HG02884 (cell line): ENCODE measurements around the gene RPS25.
"Not testable (repeated sequence)": the region's sequence is repeated elsewhere in the genome, so short reads cannot be mapped to it uniquely, and the experiment has no call there.

ENCODE experiments used
- ATAC-seq: cut with Tn5 transposase; IDR thresholded peaks from one replicate; pipeline ENCODE4 v1.9.1; 2021; ENCODE audit warnings: mild to moderate bottlenecking, moderate library complexity; ENCODE audit not compliant: unreplicated experiment

The RPS25 gene

DNA sequence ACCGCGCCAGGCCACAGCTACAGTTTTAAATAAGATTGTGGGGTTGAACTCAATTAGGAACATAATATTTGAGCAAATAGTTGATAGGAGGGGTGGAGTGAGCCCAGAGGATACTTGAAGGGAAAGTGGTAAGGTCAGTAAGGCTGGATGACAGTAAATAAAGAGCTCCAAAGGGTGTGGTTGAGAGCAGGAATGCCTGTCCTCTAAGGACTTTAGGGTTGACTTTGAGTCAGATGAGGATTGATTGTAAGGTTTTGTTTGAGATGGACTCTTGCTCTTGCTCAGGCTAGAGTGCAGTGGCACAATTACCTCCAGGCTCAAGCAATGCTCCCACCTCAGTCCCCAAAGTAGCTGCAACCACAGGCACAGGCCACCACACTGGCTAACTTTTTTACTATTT is 44.2 kb downstream of the RPS25 start:
- ATAC-seq, result no peak

DNA sequence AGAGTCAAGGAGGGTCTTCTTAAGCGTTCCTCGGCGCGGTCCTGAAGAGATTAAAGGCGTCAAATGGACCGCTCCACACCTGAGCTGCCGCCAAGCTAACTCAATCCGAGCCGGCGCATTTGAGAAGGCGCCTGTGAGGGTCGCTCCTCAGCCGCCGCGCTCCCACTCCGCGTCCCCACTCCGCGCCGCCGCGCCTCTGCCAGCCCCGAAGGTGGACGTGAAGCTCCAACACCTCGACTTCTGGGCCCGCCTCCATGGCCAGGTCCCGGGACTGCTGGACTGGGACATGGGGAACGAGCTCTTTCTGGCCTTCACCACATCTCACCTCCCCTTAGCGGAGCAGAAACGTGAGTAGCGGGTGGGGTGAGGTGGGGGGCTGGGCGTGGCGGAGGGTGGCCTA is 46.5 kb downstream of the RPS25 start, which contains the start of gene FOXR1:
TSS of gene FOXR1 (plus strand) at position 116 of the 400 bp plus-strand sequence. CDS start at position 287, 171 bp downstream.
- no peak for ATAC-seq

DNA sequence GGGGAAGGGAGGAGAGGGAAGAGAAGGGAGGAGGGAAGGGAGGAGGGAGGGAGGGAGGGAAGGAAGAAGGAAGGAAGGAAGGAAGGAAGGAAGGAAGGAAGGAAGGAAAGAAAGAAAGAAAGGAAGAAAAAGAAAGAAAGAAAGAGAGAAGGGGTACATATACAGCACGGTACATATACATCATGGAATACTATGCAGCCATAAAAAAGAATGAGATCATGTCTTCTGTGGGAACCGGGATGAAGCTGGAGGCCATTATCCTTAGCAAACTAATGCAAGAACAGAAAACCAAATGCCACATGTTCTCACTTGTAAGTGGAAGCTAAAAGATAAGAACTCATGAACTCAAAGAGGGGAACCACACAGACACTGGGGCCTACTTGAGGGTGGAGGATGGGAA is 48.6 kb downstream of the RPS25 start:
- ATAC-seq, result not testable (repeated sequence)
